Activated B cell treated with CpG ODN at 0.5 μM for 24 hours (primary cell): Measurements from ENCODE around the gene TAOK2. TPM values are rescaled to one million over a fixed set of nuclear protein-coding genes. Genes with fewer than 3 reads are reported as not detected.
"Not testable (repeated sequence)": the region's sequence is repeated elsewhere in the genome, so short reads cannot be mapped to it uniquely, and the experiment has no call there.

Experiments used
- ATAC-seq: fragments of 200-7000 bp; cut with Tn5 transposase; one replicate; pipeline ENCODE4 v1.10.0; 2021; ENCODE audit warnings: low read depth, mild to moderate bottlenecking, moderate library complexity
- CTCF ChIA-PET: fragments of 350-600 bp; sonication (Branson Sonifier 250); formaldehyde crosslinking; loops from one replicate; lab custom pipeline; 2021; ENCODE audit warnings: antibody characterized with exemption; lab: Charles Lee
- POLR2A ChIA-PET: fragments of 350-600 bp; sonication (Branson Sonifier 250); formaldehyde crosslinking; loops from one replicate; lab custom pipeline; 2021; ENCODE audit warnings: antibody characterized with exemption; lab: Charles Lee
- DNase-seq: peaks from one replicate; pipeline ENCODE4 v3.0.0; 2022
- H3K27ac Mint-ChIP-seq: one replicate; pipeline ENCODE4 v1.8.0; 2020; ENCODE audit warnings: mixed read lengths
- H3K27me3 Mint-ChIP-seq: one replicate; pipeline ENCODE4 v1.8.0; 2021; ENCODE audit warnings: mixed read lengths
- H3K36me3 Mint-ChIP-seq: one replicate; pipeline ENCODE4 v1.8.0; 2021; ENCODE audit warnings: low read depth, mixed read lengths
- H3K4me1 Mint-ChIP-seq: one replicate; pipeline ENCODE4 v1.8.0; 2021; ENCODE audit warnings: mixed read lengths
- H3K4me3 Mint-ChIP-seq: one replicate; pipeline ENCODE4 v1.8.0; 2020; ENCODE audit warnings: mild to moderate bottlenecking, mixed read lengths
- H3K9me3 Mint-ChIP-seq: one replicate; pipeline ENCODE4 v1.8.0; 2020; ENCODE audit warnings: mixed read lengths
- CTCF ChIP-seq: fragments of 200-600 bp; IDR thresholded peaks from one replicate; pipeline ENCODE4 v1.8.0; 2022; ENCODE audit warnings: antibody characterized with exemption, mild to moderate bottlenecking
- intact Hi-C: fragments of 100-400 bp; cut with micrococcal nuclease; formaldehyde crosslinking; loops from one replicate; pipeline ENCODE4 v1.15.1; 2024
- total RNA-seq: library from RNA; stranded (reverse); gene quantifications from 2 replicates; pipeline ENCODE4 v1.2.3, GENCODE V29; 2022

The TAOK2 gene
- total RNA-seq, 1 donor from 2014 or later: 36.1 TPM

DNA sequence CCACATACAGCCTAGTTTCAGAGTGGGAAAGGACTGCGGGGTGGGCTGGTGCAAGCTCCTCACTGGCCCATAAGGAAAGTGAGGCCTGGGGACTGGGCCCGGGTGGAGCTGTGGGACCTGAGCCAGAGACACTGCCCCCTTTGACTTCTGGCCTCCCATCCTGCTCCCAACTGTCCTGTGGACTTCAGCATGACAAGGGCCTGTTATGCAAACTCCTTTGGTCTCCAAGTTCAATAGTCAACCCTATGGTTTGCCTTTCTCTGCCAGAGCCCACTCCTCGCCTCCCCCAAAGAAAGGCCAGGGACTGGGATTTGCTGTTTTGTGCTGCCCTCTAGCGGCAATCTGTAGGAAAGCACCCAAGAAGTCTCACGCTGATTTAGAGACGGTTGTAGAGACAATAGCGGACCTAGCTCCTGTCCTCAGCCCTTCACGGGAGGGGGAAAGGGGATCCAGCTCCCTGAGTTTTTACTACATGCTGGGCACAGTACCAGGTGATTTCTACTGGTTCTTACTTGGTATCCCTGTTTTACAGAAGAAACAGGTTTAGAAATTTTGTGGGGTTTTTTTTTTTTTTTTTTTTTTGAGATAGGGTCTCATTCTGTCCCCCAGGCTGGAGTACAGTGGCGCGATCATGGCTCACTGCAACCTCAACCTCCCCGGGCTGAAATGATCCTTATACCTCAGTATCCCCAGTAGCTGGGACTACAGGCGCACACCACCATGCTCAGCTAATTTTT, 58.6 kb downstream of the TAOK2 start:
- Mint-ChIP-seq H3K4me1 (peaks cover 8% of the 10 kb centered on the region), H3K27ac (no peak overlapping the region), H3K4me3 (no peak overlapping the region), H3K9me3 (no peaks in the 10 kb centered on the region), H3K27me3 (peaks cover 54% of the 10 kb centered on the region), H3K36me3 (no peaks in the 10 kb centered on the region)
- POLR2A ChIA-PET: interaction anchor here (0.6 to 1.5 kb wide), 5 partner anchors 10 to 618 kb away, joined by 3 to 8 read pairs (median 4); partner anchors contain the start of gene ALDOA
- ATAC-seq (peak; percentile 75), DNase-seq (no peak)
- TF ChIP-seq CTCF: peak; percentile 26
- intact Hi-C loops: loop anchor here (1.0 kb wide), 1 partner anchor 225 kb away; no protein-coding TSS in a partner anchor
- CTCF ChIA-PET: interaction anchor here (0.8 to 2.2 kb wide), 8 partner anchors 21 to 341 kb away, joined by 3 to 9 read pairs (median 4); partner anchors contain the start of genes ALDOA and KIF22

GRCh38 chr16:30033270-30033669, 59.6 kb downstream of the TAOK2 start:
- ChIA-PET POLR2A (no interaction called here), CTCF (interaction anchor here (0.9 to 1.3 kb wide), 2 partner anchors 20 to 238 kb away, joined by 3 to 4 read pairs; a partner anchor contains a TSS)
- Mint-ChIP-seq H3K27me3 (peaks cover 44% of the 10 kb centered on the region), H3K36me3 (no peaks in the 10 kb centered on the region), H3K9me3 (no peaks in the 10 kb centered on the region), H3K4me1 (peaks cover 8% of the 10 kb centered on the region), H3K4me3 (no peak overlapping the region), H3K27ac (no peak overlapping the region)
- no peak for ATAC-seq
- no peak for DNase-seq
- no peak for TF ChIP-seq CTCF
- intact Hi-C loops: no loop called here

GRCh38 chr16:30040221-30040620, 66.6 kb downstream of the TAOK2 start:
- Mint-ChIP-seq H3K4me1 (peaks cover 4% of the 10 kb centered on the region), H3K9me3 (no peaks in the 10 kb centered on the region), H3K36me3 (no peaks in the 10 kb centered on the region), H3K27me3 (peaks cover 8% of the 10 kb centered on the region), H3K27ac (no peak overlapping the region), H3K4me3 (no peak overlapping the region)
- ATAC-seq (peak; percentile 66), DNase-seq (no peak)
- ChIA-PET POLR2A (no interaction called here), CTCF (interaction anchor here (0.8 kb wide), 1 partner anchor 48 kb away, joined by 3 read pairs; no protein-coding TSS in a partner anchor)
- intact Hi-C loops: no loop called here
- TF ChIP-seq CTCF: no peak

GRCh38 chr16:30040690-30041089, 67.0 kb downstream of the TAOK2 start:
- H3K4me1 Mint-ChIP-seq, intact Hi-C loops, H3K9me3 Mint-ChIP-seq, POLR2A ChIA-PET, DNase-seq, H3K36me3 Mint-ChIP-seq, ATAC-seq, H3K4me3 Mint-ChIP-seq, H3K27ac Mint-ChIP-seq, H3K27me3 Mint-ChIP-seq: not testable (repeated sequence)
- CTCF ChIA-PET: interaction anchor here (0.8 kb wide), 1 partner anchor 48 kb away, joined by 3 read pairs; no protein-coding TSS in a partner anchor

GRCh38 chr16:30041841-30042240, 68.2 kb downstream of the TAOK2 start:
- H3K27me3 Mint-ChIP-seq: no peaks in the 10 kb centered on the region
- DNase-seq (no peak), ATAC-seq (no peak)
- POLR2A ChIA-PET: interaction anchor here (0.7 kb wide), 1 partner anchor 10 kb away, joined by 3 read pairs; no protein-coding TSS in a partner anchor
- no peaks in the 10 kb centered on the region for H3K36me3 Mint-ChIP-seq
- H3K4me1 Mint-ChIP-seq: peaks cover 4% of the 10 kb centered on the region
- intact Hi-C loops: no loop called here
- no peak overlapping the region for H3K4me3 Mint-ChIP-seq
- CTCF ChIA-PET: no interaction called here
- no peaks in the 10 kb centered on the region for H3K9me3 Mint-ChIP-seq
- H3K27ac Mint-ChIP-seq: no peak overlapping the region
- TF ChIP-seq CTCF: no peak

Other genes starting within 250 kb of the TAOK2 start
- gene C16orf54, start 227.9 kb upstream of the TAOK2 start, total RNA-seq: 20.4 and 22.5 TPM in 2 replicates
- gene ZG16, start 195.6 kb upstream of the TAOK2 start, total RNA-seq: not detected in 2 replicates
- 33.1 and 40.1 TPM in 2 replicates for gene KIF22, start 183.1 kb upstream of the TAOK2 start, total RNA-seq
- gene MAZ, start 167.3 kb upstream of the TAOK2 start, total RNA-seq: 172 and 187 TPM in 2 replicates
- 0.11 and 0.54 TPM in 2 replicates for gene PRRT2, start 161.7 kb upstream of the TAOK2 start, total RNA-seq
- 18.6 and 20.3 TPM in 2 replicates for gene PAGR1, start 157.7 kb upstream of the TAOK2 start, total RNA-seq
- 177 and 179 TPM in 2 replicates for gene MVP, start 153.4 kb upstream of the TAOK2 start, total RNA-seq
- gene CDIPT, start 110.6 kb upstream of the TAOK2 start, total RNA-seq: 28.7 and 29.8 TPM in 2 replicates
- gene SEZ6L2, start 74.3 kb upstream of the TAOK2 start, total RNA-seq: not detected in 2 replicates
- 0.12 TPM in 1 of 2 replicates, not detected in the other for gene ASPHD1, start 73.4 kb upstream of the TAOK2 start, total RNA-seq
- gene KCTD13, start 47.6 kb upstream of the TAOK2 start, total RNA-seq: 37.5 and 44.4 TPM in 2 replicates
- gene TMEM219, start 11.8 kb upstream of the TAOK2 start, total RNA-seq: 50.3 and 50.8 TPM in 2 replicates
- 10.5 and 14.2 TPM in 2 replicates for gene HIRIP3, start 21.7 kb downstream of the TAOK2 start, total RNA-seq
- gene INO80E, start 22.4 kb downstream of the TAOK2 start, total RNA-seq: 83.5 and 93.6 TPM in 2 replicates
- not detected in 2 replicates for gene DOC2A, start 37.2 kb downstream of the TAOK2 start, total RNA-seq
- not detected in 2 replicates for gene C16orf92, start 49.3 kb downstream of the TAOK2 start, total RNA-seq
- not detected in 2 replicates for gene TLCD3B, start 57.4 kb downstream of the TAOK2 start, total RNA-seq
- 611 and 613 TPM in 2 replicates for gene ALDOA, start 91.9 kb downstream of the TAOK2 start, total RNA-seq
- 124 and 131 TPM in 2 replicates for gene PPP4C, start 102.1 kb downstream of the TAOK2 start, total RNA-seq
- 2.3 TPM in 2 replicates for gene TBX6, start 118.1 kb downstream of the TAOK2 start, total RNA-seq
- gene YPEL3, start 122.3 kb downstream of the TAOK2 start, total RNA-seq: 75.8 and 77.8 TPM in 2 replicates
- 4.9 and 6.1 TPM in 2 replicates for gene GDPD3, start 139.7 kb downstream of the TAOK2 start, total RNA-seq
- 37.2 and 45.6 TPM in 2 replicates for gene MAPK3, start 149.4 kb downstream of the TAOK2 start, total RNA-seq
- 1,030 and 1,060 TPM in 2 replicates for gene CORO1A, start 209.7 kb downstream of the TAOK2 start, total RNA-seq
- gene BOLA2B, start 219.8 kb downstream of the TAOK2 start, total RNA-seq: 145 and 174 TPM in 2 replicates
- 54.2 and 77.0 TPM in 2 replicates for gene SLX1A, start 220.0 kb downstream of the TAOK2 start, total RNA-seq
- gene SULT1A3, start 225.4 kb downstream of the TAOK2 start, total RNA-seq: 15.7 and 23.3 TPM in 2 replicates